GM21717 (cell line): ENCODE data around the gene ALDH3A1.

ENCODE experiments used
- ATAC-seq: cut with Tn5 transposase; IDR thresholded peaks from one replicate; pipeline ENCODE4 v1.9.1; 2021; ENCODE audit warnings: mild to moderate bottlenecking, moderate library complexity; ENCODE audit not compliant: unreplicated experiment

The ALDH3A1 gene

DNA sequence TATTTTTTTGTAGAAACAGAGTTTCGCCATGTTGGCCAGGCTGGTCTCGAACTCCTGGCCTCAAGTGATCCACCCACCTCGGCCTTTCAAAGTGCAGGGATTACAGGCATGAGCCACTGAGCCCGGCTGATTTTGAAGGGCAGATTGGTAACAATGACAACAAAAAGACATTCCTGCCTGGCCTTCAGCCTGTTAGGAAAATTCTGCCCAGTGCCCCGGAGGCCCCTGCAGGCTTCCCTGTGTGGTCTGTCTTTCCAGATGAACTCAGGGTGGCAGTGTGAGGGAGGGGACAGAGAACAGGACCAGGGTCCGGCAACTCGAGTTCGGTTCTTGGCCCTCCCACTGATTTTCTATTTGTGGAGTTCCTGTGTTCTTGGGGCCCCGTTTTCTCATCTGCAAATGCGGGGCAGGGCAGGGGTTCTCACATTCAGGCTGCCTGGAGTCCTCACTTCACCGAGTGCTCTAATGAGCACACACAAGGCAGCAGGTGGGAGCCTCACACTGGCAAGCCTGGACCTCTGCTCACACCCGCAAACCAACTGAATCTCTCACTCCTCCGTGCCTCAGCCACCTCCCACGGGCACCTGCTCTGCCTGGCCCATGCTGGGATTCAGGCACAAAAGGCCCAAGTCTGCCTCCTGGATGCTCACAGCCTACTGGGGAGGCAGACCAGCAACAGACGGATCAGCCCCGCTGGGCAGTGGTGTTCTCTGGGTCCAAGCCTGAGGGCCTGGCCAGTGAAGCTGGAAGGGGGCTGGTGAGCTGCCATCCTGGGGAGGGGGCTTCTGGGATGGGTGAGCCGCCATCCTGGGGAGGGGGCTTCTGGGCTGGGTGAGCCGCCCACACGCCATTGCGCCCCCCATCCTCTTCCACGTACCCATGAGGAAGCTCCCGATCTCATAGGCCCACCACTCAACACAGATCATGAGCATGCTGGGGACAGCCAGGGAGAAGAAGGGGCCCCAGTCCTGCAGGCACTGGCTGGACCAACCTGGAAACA lies 42.0 kb downstream of the ALDH3A1 start:
- no peak for ATAC-seq

DNA sequence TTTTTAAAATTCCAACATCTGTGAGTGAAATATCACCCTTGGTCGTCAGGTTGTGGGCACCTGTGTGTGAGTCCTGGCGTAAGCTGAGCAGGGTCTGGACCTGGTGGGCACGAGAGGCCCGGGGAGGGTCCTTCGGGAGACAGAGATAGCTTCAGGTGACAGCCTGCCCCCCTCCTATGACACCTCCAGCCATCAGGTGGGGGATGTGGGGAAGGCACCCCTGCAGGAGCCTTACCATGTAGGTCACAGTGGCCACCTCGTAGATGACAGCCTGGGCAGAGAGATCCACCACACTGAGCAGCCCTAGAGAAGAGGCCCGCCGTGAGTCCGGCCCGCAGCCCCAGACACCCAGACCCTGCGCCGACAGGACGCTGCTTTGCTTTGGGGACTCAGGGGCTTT lies 42.9 kb downstream of the ALDH3A1 start:
- no peak for ATAC-seq

DNA sequence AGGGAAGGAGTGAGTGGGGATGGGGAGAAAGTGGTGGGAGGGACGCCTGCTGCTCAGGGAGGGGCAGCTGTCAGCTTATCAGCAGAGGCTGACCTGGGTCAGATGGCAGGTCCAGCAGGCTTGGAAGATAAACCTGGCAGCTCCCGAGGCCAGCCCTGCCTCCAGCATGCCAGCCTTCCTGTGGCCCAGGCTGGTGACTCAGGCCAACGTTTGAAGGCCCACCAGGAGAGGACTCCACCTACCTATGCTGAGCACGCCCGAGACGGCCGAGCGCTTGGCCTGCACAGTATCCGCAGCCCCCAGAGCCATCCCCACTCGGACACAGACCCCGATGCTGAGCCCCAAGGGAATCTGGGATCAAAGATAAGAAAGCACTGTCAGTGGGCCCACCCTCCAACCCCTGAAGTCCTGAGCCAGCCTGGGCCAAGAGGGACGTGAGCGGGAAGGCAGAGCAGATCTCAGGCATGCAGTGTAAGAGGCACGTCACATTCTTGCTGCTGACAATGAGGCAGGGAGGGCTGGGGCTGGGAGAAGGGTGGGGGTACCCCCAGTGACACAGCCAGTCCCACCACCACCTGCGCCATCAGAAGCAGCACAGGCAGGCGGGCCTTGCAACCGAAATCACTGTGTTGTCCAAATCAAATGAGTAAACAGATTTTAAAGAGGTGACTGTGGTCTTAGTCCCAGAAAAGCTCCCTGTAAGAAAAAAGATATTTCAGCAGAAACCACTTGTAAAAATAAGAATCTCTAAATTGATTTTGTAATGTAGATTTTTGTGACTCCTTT lies 44.1 kb downstream of the ALDH3A1 start:
- ATAC-seq = no peak

DNA sequence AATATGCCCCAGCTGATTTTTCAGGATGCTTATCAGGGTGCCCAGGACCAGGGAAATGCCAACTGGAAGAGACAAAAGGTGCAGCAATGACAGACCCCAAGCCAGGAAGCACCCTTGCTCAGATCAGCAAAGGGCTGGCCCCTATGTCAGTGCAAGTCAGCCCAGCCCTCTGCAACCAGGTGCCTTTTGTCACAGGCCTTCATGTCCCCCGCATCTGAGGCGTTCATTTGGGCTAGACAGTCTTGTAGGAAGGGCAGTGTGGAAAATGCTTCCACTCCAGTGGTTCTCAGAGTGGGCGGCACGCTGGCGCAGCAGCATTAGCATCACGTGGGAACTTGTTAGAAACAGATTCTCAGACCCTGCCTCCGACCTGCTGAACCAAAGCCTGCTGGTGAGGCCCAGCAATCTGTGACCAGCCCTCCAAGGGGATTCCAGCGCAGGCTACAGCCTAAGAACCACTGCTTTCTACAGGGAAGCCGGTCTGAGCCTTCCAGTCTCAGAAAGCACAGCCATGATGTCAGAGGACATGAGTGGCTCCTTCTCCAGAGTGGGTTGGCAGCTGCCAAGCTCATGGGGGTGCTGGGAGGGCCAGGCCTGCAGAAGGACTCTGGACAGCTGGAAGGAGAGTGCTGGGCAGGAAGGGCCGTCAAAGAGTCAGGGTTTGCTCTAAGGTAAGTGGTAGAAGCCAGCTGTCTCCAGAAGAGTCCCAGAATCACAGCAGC lies 44.8 kb downstream of the ALDH3A1 start:
- ATAC-seq = no peak

DNA sequence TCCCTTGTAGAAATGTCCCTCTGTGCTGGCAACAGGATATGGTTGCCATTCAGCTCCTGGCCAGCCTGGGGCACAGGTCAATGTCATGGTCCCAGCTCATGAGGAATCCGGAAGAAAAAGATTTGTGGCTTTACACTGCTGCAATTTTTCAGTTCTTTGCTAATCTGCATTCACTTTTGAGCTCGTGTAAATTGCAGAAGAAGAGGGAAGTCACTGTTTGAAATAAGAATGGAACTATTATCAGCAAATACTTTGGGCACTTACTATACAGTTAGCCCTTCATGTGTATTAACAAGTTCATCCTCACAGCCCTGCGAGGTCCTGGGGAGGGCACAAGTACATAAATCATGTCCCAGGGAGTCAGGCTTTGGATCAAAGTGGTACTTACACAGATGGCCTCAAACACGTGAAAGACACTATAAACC lies 45.9 kb downstream of the ALDH3A1 start:
- ATAC-seq = no peak
